ENCODE data around the gene ZNF892. TPM values are rescaled to one million over a fixed set of nuclear protein-coding genes. Genes with fewer than 3 reads are reported as not detected.

The ZNF892 gene
- total RNA-seq, 1 experiment from 2014 or later = not detected

GRCh38 chr2:95166065-95166763 lies 41.1 kb upstream of the ZNF892 start:
- TF ChIP-seq EZH2phosphoT487 (IDR thresholded peaks at IDR 0.05; ENCODE audit: borderline replicate concordance, low read length) = no peak
- no peak for TF ChIP-seq EZH2 (IDR thresholded peaks at IDR 0.05; ENCODE audit: low read length, unreplicated experiment)
- no peak for TF ChIP-seq CTCF (conservative IDR thresholded peaks at IDR 0.05; ENCODE audit: low read depth, low read length)
- Histone ChIP-seq H3K27me3 (ENCODE audit: low read length) (no peaks in the 10 kb centered on the region), H3F3A (ENCODE audit: low read length, unreplicated experiment) (no peaks in the 10 kb centered on the region), H3K27ac (ENCODE audit: low read length) (no peak overlapping the region), H3K36me3 (ENCODE audit: low read depth, low read length) (no peaks in the 10 kb centered on the region), H4K20me1 (ENCODE audit: low read length) (no peaks in the 10 kb centered on the region), H3K9me2 (replicated peaks; ENCODE audit: low read length) (no peaks in the 10 kb centered on the region), H3K4me3 (ENCODE audit: low read length) (peak overlapping the region; percentile 89), H3K79me2 (ENCODE audit: low read length) (peaks cover 44% of the 10 kb centered on the region), H3K4me2 (ENCODE audit: low read length) (peak overlapping the region; percentile 95), H3K9ac (ENCODE audit: low read length) (peak overlapping the region; percentile 95), H3K9me3 (ENCODE audit: low read length) (no peaks in the 10 kb centered on the region), H3K4me1 (ENCODE audit: insufficient read depth, low read length) (peaks cover 17% of the 10 kb centered on the region), H2AFZ (ENCODE audit: low read length) (peak overlapping the region; percentile 94)
- ChIA-PET POLR2A (ENCODE audit: unreplicated experiment) (interaction anchor here (1.0 kb wide), 1 partner anchor 44 kb away, joined by 6 read pairs; the partner anchor contains the start of gene MRPS5), CTCF (no interaction called here)
- DNase-seq = no peak
- peak; percentile 5 for ATAC-seq
- BruUV-seq (replicated peaks) = TSS peak; percentile 88
- intact Hi-C loops (cut with micrococcal nuclease) = no loop called here

GRCh38 chr2:95171902-95172301 lies 35.4 kb upstream of the ZNF892 start:
- H3K79me2 ChIP-seq (ENCODE audit: low read length) = peaks cover 24% of the 10 kb centered on the region

More at GRCh38 chr2:95171902-95172301, 35.4 kb upstream of the ZNF892 start:
- no peak overlapping the region for H3K4me3 ChIP-seq (ENCODE audit: low read length)
- H3F3A ChIP-seq (ENCODE audit: low read length, unreplicated experiment) = no peaks in the 10 kb centered on the region
- DNase-seq (no peak), ATAC-seq (no peak)
- no peaks in the 10 kb centered on the region for H3K9me2 ChIP-seq (replicated peaks; ENCODE audit: low read length)
- POLR2A ChIA-PET (ENCODE audit: unreplicated experiment) = no interaction called here
- TF ChIP-seq EZH2phosphoT487 (IDR thresholded peaks at IDR 0.05; ENCODE audit: borderline replicate concordance, low read length) = no peak
- TF ChIP-seq EZH2 (IDR thresholded peaks at IDR 0.05; ENCODE audit: low read length, unreplicated experiment) = no peak
- no peak for TF ChIP-seq CTCF (conservative IDR thresholded peaks at IDR 0.05; ENCODE audit: low read depth, low read length)
- no peak overlapping the region for H3K9ac ChIP-seq (ENCODE audit: low read length)
- no peaks in the 10 kb centered on the region for H4K20me1 ChIP-seq (ENCODE audit: low read length)
- no peak overlapping the region for H3K4me2 ChIP-seq (ENCODE audit: low read length)
- no peaks in the 10 kb centered on the region for H3K36me3 ChIP-seq (ENCODE audit: low read depth, low read length)
- intact Hi-C loops (cut with micrococcal nuclease) = no loop called here
- no peaks in the 10 kb centered on the region for H3K9me3 ChIP-seq (ENCODE audit: low read length)
- H3K27me3 ChIP-seq (ENCODE audit: low read length) = no peaks in the 10 kb centered on the region
- no peak overlapping the region for H3K27ac ChIP-seq (ENCODE audit: low read length)
- H3K4me1 ChIP-seq (ENCODE audit: insufficient read depth, low read length) = peaks cover under 1% of the 10 kb centered on the region; the same call in 1 of the 2 replicates
- no TSS peak for BruUV-seq (replicated peaks)
- H2AFZ ChIP-seq (ENCODE audit: low read length) = no peak overlapping the region
- CTCF ChIA-PET = no interaction called here

All from PC-3 (cell line).